ENCODE measurements around the gene TTYH2. TPM values are rescaled to one million over a fixed set of nuclear protein-coding genes. Genes with fewer than 3 reads are reported as not detected.
A peak's percentile ranks its signal among the peaks of the same experiment; 100 is the strongest.

The TTYH2 gene
- total and polyA plus RNA-seq, 5 donors from 2014 or later = 6.7 to 23.3 (median 10.8) TPM

- Histone ChIP-seq H3K27me3 (ENCODE audit: control insufficient read depth, insufficient read depth, low read length) (no peaks in the 10 kb centered on the region), H3K36me3 (ENCODE audit: control insufficient read depth, insufficient read depth, low read length) (no peaks in the 10 kb centered on the region), H3K27ac (ENCODE audit: insufficient read depth, low read length, poor library complexity, severe bottlenecking) (peak overlapping the region; percentile 84), H3K9me3 (ENCODE audit: control insufficient read depth in 2 of 2, low read length in 2 of 2) (no peaks in the 10 kb centered on the region), H3K4me3 (ENCODE audit: low read depth, low read length) (peak overlapping the region; percentile 29), H3K4me1 (ENCODE audit: control insufficient read depth, insufficient read depth, low read length, poor library complexity, severe bottlenecking) (peaks cover 64% of the 10 kb centered on the region)
- peak; percentile 75 to 78 for ATAC-seq (ENCODE audit: low read depth in 2 of 2)
- DNase-seq = peak; percentile 44 to 93 (median 85)
- Mint-ChIP-seq H3K27me3 (no peaks in the 10 kb centered on the region), H3K36me3 (peaks cover 5% of the 10 kb centered on the region), H3K9me3 (peaks cover 0 to 2% (median 0%) of the 10 kb centered on the region in 7 donors), H3K4me1 (peaks cover 15 to 78% (median 40%) of the 10 kb centered on the region in 4 donors), H3K27ac (peak overlapping the region; percentile 99 to 100 (median 99)), H3K4me3 (peak overlapping the region; percentile 74 to 88 (median 80))
These were observed 69.4 kb downstream of the TTYH2 start for GRCh38 chr17:74282587-74283370.

GRCh38 chr17:74283371-74283673, 70.0 kb downstream of the TTYH2 start:
- H3K4me3 Mint-ChIP-seq = peak overlapping the region; percentile 74 to 88 (median 80)
- H3K36me3 Mint-ChIP-seq = peaks cover 5% of the 10 kb centered on the region
- Histone ChIP-seq H3K36me3 (ENCODE audit: control insufficient read depth, insufficient read depth, low read length) (no peaks in the 10 kb centered on the region), H3K27me3 (ENCODE audit: control insufficient read depth, insufficient read depth, low read length) (no peaks in the 10 kb centered on the region), H3K9me3 (ENCODE audit: control insufficient read depth in 2 of 2, low read length in 2 of 2) (no peaks in the 10 kb centered on the region), H3K27ac (ENCODE audit: insufficient read depth, low read length, poor library complexity, severe bottlenecking) (peak overlapping the region; percentile 84), H3K4me3 (ENCODE audit: low read depth, low read length) (peak overlapping the region; percentile 29), H3K4me1 (ENCODE audit: control insufficient read depth, insufficient read depth, low read length, poor library complexity, severe bottlenecking) (peaks cover 64% of the 10 kb centered on the region)
- DNase-seq (no peak), ATAC-seq (ENCODE audit: low read depth in 2 of 2) (no peak)
- no peaks in the 10 kb centered on the region for H3K27me3 Mint-ChIP-seq
- peak overlapping the region; percentile 99 to 100 (median 99) for H3K27ac Mint-ChIP-seq
- peaks cover 15 to 76% (median 40%) of the 10 kb centered on the region in 4 donors for H3K4me1 Mint-ChIP-seq
- peaks cover 0 to 2% (median 0%) of the 10 kb centered on the region in 7 donors for H3K9me3 Mint-ChIP-seq

GRCh38 chr17:74287031-74287602, 73.7 kb downstream of the TTYH2 start:
- Histone ChIP-seq H3K27me3 (ENCODE audit: control insufficient read depth, insufficient read depth, low read length) (no peaks in the 10 kb centered on the region), H3K9me3 (ENCODE audit: control insufficient read depth in 2 of 2, low read length in 2 of 2) (no peaks in the 10 kb centered on the region), H3K36me3 (ENCODE audit: control insufficient read depth, insufficient read depth, low read length) (no peaks in the 10 kb centered on the region), H3K4me3 (ENCODE audit: low read depth, low read length) (no peak overlapping the region), H3K4me1 (ENCODE audit: control insufficient read depth, insufficient read depth, low read length, poor library complexity, severe bottlenecking) (peaks cover 36% of the 10 kb centered on the region), H3K27ac (ENCODE audit: insufficient read depth, low read length, poor library complexity, severe bottlenecking) (no peak overlapping the region)
- H3K9me3 Mint-ChIP-seq = peaks cover 0 to 2% (median 0%) of the 10 kb centered on the region in 7 donors
- no peaks in the 10 kb centered on the region for H3K27me3 Mint-ChIP-seq
- no peak for DNase-seq
- peaks cover 5% of the 10 kb centered on the region for H3K36me3 Mint-ChIP-seq
- H3K4me1 Mint-ChIP-seq = peaks cover 9 to 59% (median 36%) of the 10 kb centered on the region in 4 donors
- no peak for ATAC-seq (ENCODE audit: low read depth in 2 of 2)
- peak overlapping the region in 2 of 3 donors; percentile 44 to 80 for H3K27ac Mint-ChIP-seq
- no peak overlapping the region for H3K4me3 Mint-ChIP-seq

- H3K4me3 ChIP-seq (ENCODE audit: low read depth, low read length) = no peak overlapping the region
- Mint-ChIP-seq H3K4me3 (no peak overlapping the region), H3K27me3 (no peaks in the 10 kb centered on the region), H3K4me1 (peaks cover 5 to 45% (median 28%) of the 10 kb centered on the region in 4 donors), H3K9me3 (no peaks in the 10 kb centered on the region), H3K27ac (peak overlapping the region; percentile 34 to 87 (median 56)), H3K36me3 (no peaks in the 10 kb centered on the region)
- ATAC-seq (ENCODE audit: low read depth in 2 of 2) (no peak), DNase-seq (no peak)
- peaks cover 19% of the 10 kb centered on the region for H3K4me1 ChIP-seq (ENCODE audit: control insufficient read depth, insufficient read depth, low read length, poor library complexity, severe bottlenecking)
- no peak overlapping the region for H3K27ac ChIP-seq (ENCODE audit: insufficient read depth, low read length, poor library complexity, severe bottlenecking)
- no peaks in the 10 kb centered on the region for H3K27me3 ChIP-seq (ENCODE audit: control insufficient read depth, insufficient read depth, low read length)
- H3K9me3 ChIP-seq (ENCODE audit: control insufficient read depth in 2 of 2, low read length in 2 of 2) = no peaks in the 10 kb centered on the region
- no peaks in the 10 kb centered on the region for H3K36me3 ChIP-seq (ENCODE audit: control insufficient read depth, insufficient read depth, low read length)
These were observed 75.4 kb downstream of the TTYH2 start for GRCh38 chr17:74288785-74289184.

- Mint-ChIP-seq H3K36me3 (no peaks in the 10 kb centered on the region), H3K4me1 (peaks cover 5 to 45% (median 24%) of the 10 kb centered on the region in 4 donors), H3K27me3 (no peaks in the 10 kb centered on the region), H3K9me3 (peaks cover 0 to under 1% (median 0%) of the 10 kb centered on the region in 7 donors), H3K27ac (peak overlapping the region in 1 of 3 donors; percentile 23), H3K4me3 (no peak overlapping the region)
- no peaks in the 10 kb centered on the region for H3K27me3 ChIP-seq (ENCODE audit: control insufficient read depth, insufficient read depth, low read length)
- DNase-seq = no peak
- ATAC-seq (ENCODE audit: low read depth in 2 of 2) = no peak
- H3K36me3 ChIP-seq (ENCODE audit: control insufficient read depth, insufficient read depth, low read length) = no peaks in the 10 kb centered on the region
- H3K4me1 ChIP-seq (ENCODE audit: control insufficient read depth, insufficient read depth, low read length, poor library complexity, severe bottlenecking) = peaks cover 10% of the 10 kb centered on the region
- no peak overlapping the region for H3K4me3 ChIP-seq (ENCODE audit: low read depth, low read length)
- no peak overlapping the region for H3K27ac ChIP-seq (ENCODE audit: insufficient read depth, low read length, poor library complexity, severe bottlenecking)
- H3K9me3 ChIP-seq (ENCODE audit: control insufficient read depth in 2 of 2, low read length in 2 of 2) = no peaks in the 10 kb centered on the region
These were observed 76.3 kb downstream of the TTYH2 start for GRCh38 chr17:74289688-74290087.

DNA sequence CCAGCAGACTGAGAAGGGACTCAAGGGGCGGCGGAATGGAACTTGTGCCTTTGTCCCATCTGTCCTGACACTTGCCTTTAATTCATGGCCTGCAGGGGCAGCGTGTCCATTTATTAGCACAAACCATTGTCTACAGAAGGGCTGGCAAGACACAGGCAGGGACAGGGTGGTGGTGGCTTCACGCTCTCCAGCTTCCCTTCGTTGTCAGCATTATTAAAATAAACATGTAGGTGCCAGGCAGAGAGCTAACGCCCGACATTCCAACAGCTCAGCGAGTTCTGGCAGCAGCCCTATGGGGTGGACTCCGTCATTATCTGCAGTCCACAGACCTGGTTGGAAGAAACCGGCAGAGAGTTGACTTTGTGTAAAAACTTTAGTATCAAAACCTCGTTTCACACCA, 77.0 kb downstream of the TTYH2 start:
- ATAC-seq (ENCODE audit: low read depth in 2 of 2) = no peak
- Histone ChIP-seq H3K27me3 (ENCODE audit: control insufficient read depth, insufficient read depth, low read length) (no peaks in the 10 kb centered on the region), H3K36me3 (ENCODE audit: control insufficient read depth, insufficient read depth, low read length) (no peaks in the 10 kb centered on the region), H3K4me1 (ENCODE audit: control insufficient read depth, insufficient read depth, low read length, poor library complexity, severe bottlenecking) (peaks cover 4% of the 10 kb centered on the region), H3K4me3 (ENCODE audit: low read depth, low read length) (no peak overlapping the region), H3K9me3 (ENCODE audit: control insufficient read depth in 2 of 2, low read length in 2 of 2) (no peaks in the 10 kb centered on the region), H3K27ac (ENCODE audit: insufficient read depth, low read length, poor library complexity, severe bottlenecking) (no peak overlapping the region)
- Mint-ChIP-seq H3K9me3 (peaks cover 0 to 2% (median 0%) of the 10 kb centered on the region in 7 donors), H3K4me3 (no peak overlapping the region), H3K27ac (peak overlapping the region in 1 of 3 donors; percentile 69), H3K4me1 (peaks cover 5 to 39% (median 21%) of the 10 kb centered on the region in 4 donors), H3K36me3 (no peaks in the 10 kb centered on the region), H3K27me3 (no peaks in the 10 kb centered on the region)
- DNase-seq = no peak

DNA sequence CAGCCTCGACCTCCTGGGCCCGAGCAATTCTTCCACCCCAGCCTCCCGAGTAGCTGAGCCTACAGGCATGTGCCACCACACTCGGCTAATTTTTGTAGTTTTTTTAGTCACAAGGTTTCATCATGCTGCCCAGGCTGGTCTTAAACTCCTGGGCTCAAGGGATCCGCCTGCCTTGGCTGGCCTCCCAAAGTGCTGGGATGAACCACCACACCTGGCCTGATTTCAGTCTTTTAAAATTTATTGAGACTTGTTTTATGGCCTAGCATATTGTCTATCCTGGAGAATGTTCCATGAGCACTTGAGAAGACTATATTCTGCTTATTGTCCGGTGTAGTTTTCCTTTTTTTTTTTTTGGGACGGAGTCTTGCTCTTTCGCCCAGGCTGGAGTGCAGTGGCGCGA, 79.1 kb downstream of the TTYH2 start:
- Mint-ChIP-seq H3K27me3 (no peaks in the 10 kb centered on the region), H3K36me3 (no peaks in the 10 kb centered on the region), H3K4me1 (peaks cover 4 to 40% (median 25%) of the 10 kb centered on the region in 4 donors), H3K27ac (peak overlapping the region in 2 of 3 donors; percentile 20 to 56), H3K4me3 (no peak overlapping the region), H3K9me3 (peaks cover 0 to 2% (median 0%) of the 10 kb centered on the region in 7 donors)
- Histone ChIP-seq H3K4me1 (ENCODE audit: control insufficient read depth, insufficient read depth, low read length, poor library complexity, severe bottlenecking) (peaks cover 11% of the 10 kb centered on the region), H3K27me3 (ENCODE audit: control insufficient read depth, insufficient read depth, low read length) (no peaks in the 10 kb centered on the region), H3K36me3 (ENCODE audit: control insufficient read depth, insufficient read depth, low read length) (no peaks in the 10 kb centered on the region), H3K9me3 (ENCODE audit: control insufficient read depth in 2 of 2, low read length in 2 of 2) (no peaks in the 10 kb centered on the region), H3K4me3 (ENCODE audit: low read depth, low read length) (no peak overlapping the region), H3K27ac (ENCODE audit: insufficient read depth, low read length, poor library complexity, severe bottlenecking) (no peak overlapping the region)
- ATAC-seq (ENCODE audit: low read depth in 2 of 2) (no peak), DNase-seq (no peak)
